Type B pancreatic cell (in vitro differentiated cells): ENCODE results near the gene FANCF. TPM values are rescaled to one million over a fixed set of nuclear protein-coding genes. Genes with fewer than 3 reads are reported as not detected.

ENCODE experiments used
- DNase-seq: peaks from one replicate; pipeline ENCODE4 v3.0.0; 2021; ENCODE audit warnings: mixed read lengths; ENCODE audit not compliant: unreplicated experiment; ENCODE audit errors: extremely low spot score
- H3K27ac Mint-ChIP-seq: 2 replicates; pipeline ENCODE4 v1.8.0; 2021; ENCODE audit warnings: mild to moderate bottlenecking, mixed read lengths
- H3K27me3 Mint-ChIP-seq: 2 replicates; pipeline ENCODE4 v1.8.0; 2021; ENCODE audit warnings: mixed read lengths
- H3K36me3 Mint-ChIP-seq: 2 replicates; pipeline ENCODE4 v1.8.0; 2021; ENCODE audit warnings: mixed read lengths
- H3K4me1 Mint-ChIP-seq: one replicate; pipeline ENCODE4 v1.8.0; 2021; ENCODE audit warnings: mixed read lengths; ENCODE audit not compliant: unreplicated experiment
- H3K4me3 Mint-ChIP-seq: 2 replicates; pipeline ENCODE4 v1.8.0; 2021; ENCODE audit warnings: mild to moderate bottlenecking, mixed read lengths
- H3K9me3 Mint-ChIP-seq: 2 replicates; pipeline ENCODE4 v1.8.0; 2021; ENCODE audit warnings: mixed read lengths
- CTCF ChIP-seq: fragments of 200-600 bp; sonication (generic); conservative IDR thresholded peaks from 2 replicates; pipeline ENCODE4 v1.5.0; 2021; ENCODE audit warnings: antibody characterized with exemption, mild to moderate bottlenecking
- total RNA-seq: library from RNA; stranded (reverse); gene quantifications from 2 replicates; pipeline ENCODE4 v1.2.1, GENCODE V29; 2021; ENCODE audit warnings: low replicate concordance

The FANCF gene
- total RNA-seq, 1 donor from 2014 or later = 23.2 TPM

DNA sequence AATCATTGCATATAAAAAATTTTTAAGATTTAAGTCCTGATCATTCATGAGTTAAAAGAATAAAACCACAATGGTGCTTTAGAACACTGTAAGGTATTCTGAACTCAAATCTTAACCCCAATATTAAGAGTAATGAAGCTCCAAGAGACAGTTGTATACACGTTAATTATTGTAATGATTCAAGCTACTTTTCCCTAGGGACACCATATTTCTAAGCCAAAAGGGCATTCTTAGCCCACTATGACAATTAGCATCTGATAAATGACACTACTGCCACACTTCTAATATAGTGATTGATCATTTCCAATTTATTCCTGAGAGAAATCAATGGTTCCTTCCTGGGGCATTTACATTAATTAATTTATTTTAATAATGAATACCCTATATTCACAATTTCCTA, 21.7 kb downstream of the FANCF start:
- H3K27ac Mint-ChIP-seq = no peak overlapping the region
- H3K4me1 Mint-ChIP-seq = no peaks in the 10 kb centered on the region
- no peak overlapping the region for H3K4me3 Mint-ChIP-seq
- no peak for TF ChIP-seq CTCF
- DNase-seq = no peak
- H3K27me3 Mint-ChIP-seq = no peaks in the 10 kb centered on the region
- H3K36me3 Mint-ChIP-seq = no peaks in the 10 kb centered on the region
- H3K9me3 Mint-ChIP-seq = no peaks in the 10 kb centered on the region

DNA sequence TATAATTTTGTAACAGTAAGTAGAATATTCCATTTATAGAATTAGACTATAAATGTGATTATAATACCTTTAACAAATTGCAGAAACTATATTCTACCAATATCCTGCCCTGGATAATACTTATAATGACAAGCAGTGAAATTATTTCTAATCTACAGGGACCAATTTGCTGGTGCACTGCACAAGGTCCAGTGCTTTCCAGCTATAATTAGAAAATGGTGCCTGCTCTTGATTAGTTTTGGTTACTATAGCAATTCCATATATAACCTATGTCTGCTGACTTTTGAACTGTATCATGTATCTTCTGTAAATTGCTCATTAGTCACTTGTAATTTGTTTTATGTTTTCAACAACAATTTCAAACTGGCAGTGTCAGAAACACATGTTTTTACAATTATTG, 23.1 kb downstream of the FANCF start:
- TF ChIP-seq CTCF = no peak
- Mint-ChIP-seq H3K27ac (no peak overlapping the region), H3K9me3 (no peaks in the 10 kb centered on the region), H3K27me3 (no peaks in the 10 kb centered on the region), H3K4me3 (no peak overlapping the region), H3K4me1 (no peaks in the 10 kb centered on the region), H3K36me3 (no peaks in the 10 kb centered on the region)
- DNase-seq = no peak

- DNase-seq = no peak
These were observed 26.2 kb downstream of the FANCF start for GRCh38 chr11:22599458-22599857.

DNA sequence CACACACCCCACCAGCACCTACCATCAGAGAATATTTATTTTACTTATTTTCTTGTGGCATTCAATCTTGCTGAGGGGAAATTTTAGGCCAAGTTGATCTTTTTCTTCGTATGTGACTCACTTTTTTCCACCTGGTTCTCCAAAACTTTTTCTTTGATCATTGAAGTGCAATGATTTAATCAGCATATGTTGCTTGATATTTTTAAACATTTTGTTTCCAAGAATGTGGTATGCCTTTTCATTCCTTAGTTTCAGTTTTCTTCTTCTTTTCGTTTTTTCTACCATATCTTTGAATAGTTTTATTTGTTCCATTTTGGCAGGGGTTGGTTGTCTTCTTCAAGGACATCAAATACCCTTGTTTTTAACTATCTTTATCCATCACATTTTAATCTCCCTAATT, 28.6 kb downstream of the FANCF start:
- no peaks in the 10 kb centered on the region for H3K36me3 Mint-ChIP-seq
- no peak for DNase-seq
- H3K27me3 Mint-ChIP-seq = no peaks in the 10 kb centered on the region
- no peaks in the 10 kb centered on the region for H3K9me3 Mint-ChIP-seq
- H3K4me3 Mint-ChIP-seq = no peak overlapping the region
- TF ChIP-seq CTCF = no peak
- no peak overlapping the region for H3K27ac Mint-ChIP-seq
- H3K4me1 Mint-ChIP-seq = peaks cover 4% of the 10 kb centered on the region

More at GRCh38 chr11:22599458-22599857, 26.2 kb downstream of the FANCF start:
- H3K4me3 Mint-ChIP-seq = no peak overlapping the region
- H3K27ac Mint-ChIP-seq = no peak overlapping the region
- no peaks in the 10 kb centered on the region for H3K9me3 Mint-ChIP-seq
- H3K4me1 Mint-ChIP-seq = no peaks in the 10 kb centered on the region
- TF ChIP-seq CTCF = no peak
- no peaks in the 10 kb centered on the region for H3K36me3 Mint-ChIP-seq
- H3K27me3 Mint-ChIP-seq = no peaks in the 10 kb centered on the region

DNA sequence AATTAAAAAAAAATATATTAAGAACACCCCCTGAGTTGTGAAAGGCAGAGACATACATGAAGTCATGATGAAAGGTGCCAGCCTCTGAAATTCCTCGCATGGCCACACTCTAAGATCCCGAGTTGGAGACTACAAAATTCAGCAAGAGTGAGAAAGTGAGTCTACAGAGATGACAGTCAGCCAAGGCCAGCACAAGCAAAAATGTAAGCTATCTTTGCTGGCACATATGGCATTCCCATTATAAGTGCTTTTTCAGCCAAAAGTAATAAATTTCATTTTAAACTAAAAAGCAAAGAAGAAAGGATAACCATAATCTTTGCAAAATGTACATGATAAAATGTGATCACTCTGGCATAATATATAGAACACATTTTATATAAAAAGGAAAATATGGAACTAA, 40.6 kb downstream of the FANCF start:
- DNase-seq = no peak
- H3K27ac Mint-ChIP-seq = no peak overlapping the region
- H3K4me3 Mint-ChIP-seq = no peak overlapping the region
- no peaks in the 10 kb centered on the region for H3K36me3 Mint-ChIP-seq
- H3K4me1 Mint-ChIP-seq = no peaks in the 10 kb centered on the region
- H3K27me3 Mint-ChIP-seq = no peaks in the 10 kb centered on the region
- TF ChIP-seq CTCF = no peak
- no peaks in the 10 kb centered on the region for H3K9me3 Mint-ChIP-seq

DNA sequence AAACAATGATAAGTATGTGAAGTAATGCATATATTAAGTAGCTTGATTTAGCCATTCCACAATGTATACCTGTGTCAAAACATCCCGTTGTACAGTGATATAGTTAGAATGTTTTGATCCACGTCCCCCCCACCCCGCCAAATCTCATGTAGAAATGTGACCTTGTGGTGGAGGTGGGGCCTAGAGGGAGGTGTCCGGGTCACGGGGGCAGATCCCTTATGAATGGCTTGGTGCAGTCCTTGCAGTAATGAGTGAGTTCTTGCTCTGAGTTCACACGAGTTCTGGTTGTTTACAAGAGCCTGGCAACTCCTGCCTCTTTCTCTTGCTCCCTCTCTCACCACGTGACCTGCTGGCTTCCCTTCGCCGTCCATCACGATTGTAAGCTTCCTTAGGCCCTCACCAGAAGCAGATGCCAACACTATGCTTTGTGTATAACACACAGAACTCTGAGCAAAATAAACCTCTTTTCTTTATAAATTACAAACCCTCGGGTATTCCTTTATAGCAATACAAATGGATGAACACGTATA, 41.6 kb downstream of the FANCF start:
- no peak overlapping the region for H3K27ac Mint-ChIP-seq
- no peaks in the 10 kb centered on the region for H3K4me1 Mint-ChIP-seq
- TF ChIP-seq CTCF = no peak
- H3K27me3 Mint-ChIP-seq = no peaks in the 10 kb centered on the region
- no peaks in the 10 kb centered on the region for H3K9me3 Mint-ChIP-seq
- H3K36me3 Mint-ChIP-seq = no peaks in the 10 kb centered on the region
- DNase-seq = no peak
- H3K4me3 Mint-ChIP-seq = no peak overlapping the region
